ENCODE data around the gene GALNT2. TPM values are rescaled to one million over a fixed set of nuclear protein-coding genes. Genes with fewer than 3 reads are reported as not detected.
A peak's percentile ranks its signal among the peaks of the same experiment; 100 is the strongest.

Gene GALNT2
- total and polyA plus RNA-seq, 2 of the 4 experiments (the other 2 are of a cell fraction), result 50.4 to 189 TPM

- 97% methylated on average over 5 of the region's 15 CpGs; no CpG with 5 or more reads in 1 of the 2 experiments for WGBS, 2 experiments (ENCODE audit: extremely low coverage in 2 of 2, insufficient read length in 1 of 2)
- no peak overlapping the region for H2AFZ ChIP-seq (replicated peaks; ENCODE audit: low read length, poor library complexity)
Measured at GRCh38 chr1:230174471-230175162, 107.6 kb downstream of the GALNT2 start.

More at GRCh38 chr1:230174471-230175162, 107.6 kb downstream of the GALNT2 start:
- dilution Hi-C loops (cut with HindIII; ENCODE audit: low sequenced_read_pairs, unreplicated experiment) (no loop called here), in situ Hi-C loops (cut with MboI; ENCODE audit: low sequenced_read_pairs) (no loop called here), intact Hi-C loops (cut with micrococcal nuclease) (no loop called here)
- Histone ChIP-seq H2BK20ac (ENCODE audit: low read depth, low read length) (no peak overlapping the region), H3K27ac (ENCODE audit: insufficient read depth, low read length) (no peak overlapping the region), H2BK120ac (ENCODE audit: low read depth, low read length) (no peak overlapping the region), H2AK5ac (ENCODE audit: low read depth, low read length) (no peak overlapping the region), H3K27me3 (ENCODE audit: control insufficient read depth, insufficient read depth, low read length) (no peaks in the 10 kb centered on the region), H3K9ac (ENCODE audit: low read depth, low read length) (no peak overlapping the region), H3K23ac (ENCODE audit: low read depth, low read length) (no peak overlapping the region), H3K56ac (ENCODE audit: extremely low read depth, insufficient read depth, low read length) (no peak overlapping the region), H4K20me1 (ENCODE audit: insufficient read depth, low read length) (peaks cover 59% of the 10 kb centered on the region), H3K4me1 (ENCODE audit: control insufficient read depth, insufficient read depth, low read length) (peaks cover 23% of the 10 kb centered on the region), H3K9me3 (ENCODE audit: control insufficient read depth, insufficient read depth, low read length) (no peaks in the 10 kb centered on the region), H3K18ac (ENCODE audit: low read depth, low read length) (no peak overlapping the region), H4K5ac (ENCODE audit: low read depth, low read length) (no peak overlapping the region), H2BK15ac (ENCODE audit: low read depth, low read length) (no peak overlapping the region), H3K14ac (replicated peaks; ENCODE audit: low read depth, low read length) (no peak overlapping the region), H3K36me3 (ENCODE audit: control insufficient read depth, insufficient read depth, low read length) (peaks cover 7% of the 10 kb centered on the region), H4K8ac (ENCODE audit: low read depth in 2 of 2, low read length in 2 of 2) (no peak overlapping the region), H3K9me1 (ENCODE audit: insufficient read depth, low read length) (peaks cover 22% of the 10 kb centered on the region), H3K4me3 (ENCODE audit: insufficient read depth, low read depth, low read length) (no peak overlapping the region), H2AK9ac (replicated peaks; ENCODE audit: low read depth, low read length, poor library complexity) (peak overlapping the region; percentile 62), H2BK5ac (ENCODE audit: low read depth, low read length, poor library complexity, severe bottlenecking) (no peak overlapping the region), H3K4me2 (ENCODE audit: low read depth, low read length) (no peak overlapping the region), H3K4ac (ENCODE audit: low read depth, low read length) (no peak overlapping the region), H3K79me1 (ENCODE audit: low read depth in 1 of 2, low read length in 2 of 2) (peaks cover 53 to 77% of the 10 kb centered on the region in 2 experiments), H4K91ac (ENCODE audit: insufficient read depth, low read depth, low read length) (no peak overlapping the region)
- CTCF ChIA-PET, result no interaction called here
- TF ChIP-seq MXI1 (IDR thresholded peaks at IDR 0.05; ENCODE audit: borderline replicate concordance, low read depth, low read length) (no peak), NFE2L2 (IDR thresholded peaks at IDR 0.05; ENCODE audit: low read depth, low read length) (no peak), MAFK (IDR thresholded peaks at IDR 0.05; ENCODE audit: low read depth, low read length) (no peak), FOS (IDR thresholded peaks at IDR 0.05; ENCODE audit: low read depth, low read length) (no peak), RCOR1 (IDR thresholded peaks at IDR 0.05; ENCODE audit: insufficient replicate concordance, low read length) (no peak)
- POLR2A ChIA-PET (ENCODE audit: unreplicated experiment), result no interaction called here
- BruUV-seq (replicated peaks), result no TSS peak
- no peak for ATAC-seq (ENCODE audit: low read depth)
- no peak for DNase-seq

Measured in IMR-90 (cell line).